NB4 (cell line): ENCODE measurements around the gene LILRA6.
"Not testable (repeated sequence)": the region's sequence is repeated elsewhere in the genome, so short reads cannot be mapped to it uniquely, and the experiment has no call there.

ENCODE experiments used
- DNase-seq: peaks from one replicate; pipeline ENCODE4 v3.0.0; 2010; ENCODE audit warnings: low read depth
- H3K4me3 ChIP-seq: one replicate; pipeline ENCODE4 v1.5.1; 2011; ENCODE audit warnings: mild to moderate bottlenecking, low read depth, low read length, moderate library complexity
- MYC ChIP-seq: IDR thresholded peaks from 2 replicates; pipeline ENCODE4 v1.6.1; 2011; ENCODE audit warnings: low read depth, low read length
- POLR2A ChIP-seq: IDR thresholded peaks from 2 replicates; pipeline ENCODE4 v1.6.1; 2011; ENCODE audit warnings: mild to moderate bottlenecking; ENCODE audit not compliant: insufficient read length; ENCODE audit errors: extremely low read depth
- TF ChIP-seq, protein P1 (sequence below): IDR thresholded peaks from one replicate; pipeline ENCODE4 v1.5.1; 2012; ENCODE audit warnings: low read depth, low read length
- TF ChIP-seq, protein P2 (sequence below): IDR thresholded peaks from 2 replicates; pipeline ENCODE4 v1.6.1; 2011; ENCODE audit warnings: low read depth, low read length

The LILRA6 gene

DNA sequence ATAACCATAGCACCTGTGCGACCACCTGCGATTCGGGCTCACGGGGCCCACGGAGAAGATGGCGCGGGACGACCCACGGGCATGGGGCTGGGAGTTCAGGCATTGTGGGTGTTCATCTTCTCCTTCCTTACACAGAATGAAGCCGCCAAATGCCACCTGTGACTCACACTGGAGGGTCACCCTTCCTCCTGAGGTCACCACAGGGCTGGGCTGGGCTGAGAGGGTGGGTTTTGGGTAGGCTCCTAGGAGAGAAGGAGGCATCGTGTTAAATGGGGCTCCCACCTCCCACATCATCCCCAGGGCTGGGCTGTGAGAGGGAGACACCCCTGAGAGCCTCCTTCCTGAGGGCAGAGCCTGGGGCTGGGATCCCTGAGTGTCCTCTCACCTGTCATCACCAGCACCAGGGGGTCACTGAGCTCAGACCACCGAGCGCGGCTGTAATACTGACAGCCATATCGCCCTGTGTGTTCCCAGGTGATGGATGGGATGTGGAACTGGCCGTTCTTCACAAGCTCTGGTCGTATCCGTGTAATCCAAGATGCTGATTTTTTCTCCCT lies 36.9 kb upstream of the LILRA6 start:
- no peak for DNase-seq
- no peak for TF ChIP-seq POLR2A
- TF ChIP-seq, protein P1, sequence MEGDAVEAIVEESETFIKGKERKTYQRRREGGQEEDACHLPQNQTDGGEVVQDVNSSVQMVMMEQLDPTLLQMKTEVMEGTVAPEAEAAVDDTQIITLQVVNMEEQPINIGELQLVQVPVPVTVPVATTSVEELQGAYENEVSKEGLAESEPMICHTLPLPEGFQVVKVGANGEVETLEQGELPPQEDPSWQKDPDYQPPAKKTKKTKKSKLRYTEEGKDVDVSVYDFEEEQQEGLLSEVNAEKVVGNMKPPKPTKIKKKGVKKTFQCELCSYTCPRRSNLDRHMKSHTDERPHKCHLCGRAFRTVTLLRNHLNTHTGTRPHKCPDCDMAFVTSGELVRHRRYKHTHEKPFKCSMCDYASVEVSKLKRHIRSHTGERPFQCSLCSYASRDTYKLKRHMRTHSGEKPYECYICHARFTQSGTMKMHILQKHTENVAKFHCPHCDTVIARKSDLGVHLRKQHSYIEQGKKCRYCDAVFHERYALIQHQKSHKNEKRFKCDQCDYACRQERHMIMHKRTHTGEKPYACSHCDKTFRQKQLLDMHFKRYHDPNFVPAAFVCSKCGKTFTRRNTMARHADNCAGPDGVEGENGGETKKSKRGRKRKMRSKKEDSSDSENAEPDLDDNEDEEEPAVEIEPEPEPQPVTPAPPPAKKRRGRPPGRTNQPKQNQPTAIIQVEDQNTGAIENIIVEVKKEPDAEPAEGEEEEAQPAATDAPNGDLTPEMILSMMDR: no peak
- TF ChIP-seq, protein P2, sequence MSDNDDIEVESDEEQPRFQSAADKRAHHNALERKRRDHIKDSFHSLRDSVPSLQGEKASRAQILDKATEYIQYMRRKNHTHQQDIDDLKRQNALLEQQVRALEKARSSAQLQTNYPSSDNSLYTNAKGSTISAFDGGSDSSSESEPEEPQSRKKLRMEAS: no peak
- TF ChIP-seq MYC: no peak
- no peak overlapping the region for H3K4me3 ChIP-seq

DNA sequence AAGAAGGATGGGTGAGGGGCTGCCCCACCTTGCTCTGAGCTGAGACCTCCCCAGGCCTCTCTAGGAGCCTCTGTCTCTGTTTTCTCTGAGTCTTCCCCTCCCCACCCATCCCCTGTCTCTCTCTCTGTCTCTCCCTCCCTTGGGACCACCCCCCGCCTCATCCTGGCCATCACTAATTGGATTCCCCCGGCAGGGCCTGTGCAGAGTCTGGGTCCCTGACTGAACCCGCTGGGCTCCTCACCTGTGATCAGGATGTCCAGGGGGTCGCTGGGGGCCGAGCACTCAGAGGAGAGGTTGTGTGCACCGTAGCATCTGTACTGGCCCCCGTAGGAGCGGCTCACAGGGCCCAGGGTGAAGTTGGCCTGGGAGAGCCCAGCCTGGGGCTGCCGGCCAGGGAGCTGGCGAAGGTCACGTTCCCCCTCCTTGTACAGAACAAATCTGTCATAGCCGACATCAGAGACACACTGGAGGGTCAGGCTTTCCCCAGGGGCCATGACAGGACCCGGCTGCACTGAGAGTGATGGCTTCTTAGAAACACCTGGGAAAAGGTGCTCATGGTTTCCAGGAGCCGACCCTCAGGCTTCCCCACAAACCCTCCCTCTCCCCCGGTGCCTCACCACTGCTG lies 36.1 kb upstream of the LILRA6 start:
- DNase-seq, H3K4me3 ChIP-seq: not testable (repeated sequence)

DNA sequence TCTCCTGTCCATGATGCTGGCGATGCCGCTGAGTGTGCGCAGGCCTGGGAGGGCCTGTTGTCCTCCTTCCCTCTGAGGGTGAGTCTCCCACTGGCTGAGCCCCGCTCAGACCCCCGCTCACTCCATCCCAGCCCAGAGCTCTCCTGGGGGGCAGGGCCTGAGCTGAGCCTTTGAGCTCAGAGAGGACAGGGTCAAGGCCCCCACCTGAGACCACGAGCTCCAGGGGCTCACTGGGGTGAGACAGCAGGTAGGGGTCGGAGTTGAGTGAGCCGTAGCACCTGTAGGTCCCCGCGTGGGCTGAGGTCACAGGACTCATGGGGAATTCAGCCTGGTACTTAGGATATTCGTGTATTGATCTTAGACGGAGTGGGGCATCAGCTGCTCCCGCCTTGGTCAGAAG lies 35.5 kb upstream of the LILRA6 start:
- not testable (repeated sequence) for H3K4me3 ChIP-seq, DNase-seq

DNA sequence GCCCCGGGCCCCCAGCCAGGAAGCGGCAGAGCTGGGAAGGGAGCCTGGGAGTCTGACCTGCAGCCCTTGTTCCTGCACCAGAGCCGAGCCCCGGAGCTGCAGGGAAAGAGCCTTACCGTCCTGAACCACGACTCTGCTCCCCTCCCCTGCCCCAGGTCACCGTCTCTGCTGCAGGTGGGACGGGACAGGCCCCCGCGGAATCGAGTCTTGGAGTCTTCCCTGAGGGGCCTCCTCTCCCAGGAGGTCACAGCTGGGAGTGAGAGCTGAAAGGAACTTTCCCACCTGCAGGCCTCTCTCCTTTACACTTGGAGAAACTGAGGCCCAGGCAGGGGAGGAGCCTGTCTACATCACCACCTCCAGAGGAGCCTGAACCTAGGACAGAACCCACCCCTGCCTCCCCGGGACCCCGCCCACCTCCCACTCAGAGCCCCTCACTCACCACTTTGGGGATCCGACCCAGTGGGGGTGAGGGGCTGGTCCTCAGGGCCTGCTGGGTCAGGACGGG lies 34.6 kb upstream of the LILRA6 start:
- H3K4me3 ChIP-seq, DNase-seq: not testable (repeated sequence)

DNA sequence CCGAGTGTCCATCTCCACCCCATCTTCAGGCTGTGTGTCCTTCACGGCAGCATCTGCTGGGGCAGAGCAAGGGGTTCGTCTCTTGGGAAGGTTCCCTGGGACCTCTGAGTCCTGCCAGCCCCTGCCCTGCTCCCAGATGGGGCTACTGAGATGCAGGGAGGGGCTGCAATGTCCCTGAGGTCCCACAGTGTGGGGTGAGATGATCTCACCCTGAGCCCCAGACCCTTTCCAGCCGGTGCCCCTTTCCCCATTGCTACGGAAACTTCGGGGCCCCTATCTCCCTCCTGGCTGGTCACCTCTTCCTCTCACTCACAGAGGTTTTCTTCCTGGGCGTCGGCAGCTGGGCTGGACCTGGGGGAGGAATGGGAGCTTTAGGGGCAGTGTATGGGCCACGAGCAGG lies 33.4 kb upstream of the LILRA6 start:
- DNase-seq: no peak
- TF ChIP-seq POLR2A: no peak
- H3K4me3 ChIP-seq: no peak overlapping the region

DNA sequence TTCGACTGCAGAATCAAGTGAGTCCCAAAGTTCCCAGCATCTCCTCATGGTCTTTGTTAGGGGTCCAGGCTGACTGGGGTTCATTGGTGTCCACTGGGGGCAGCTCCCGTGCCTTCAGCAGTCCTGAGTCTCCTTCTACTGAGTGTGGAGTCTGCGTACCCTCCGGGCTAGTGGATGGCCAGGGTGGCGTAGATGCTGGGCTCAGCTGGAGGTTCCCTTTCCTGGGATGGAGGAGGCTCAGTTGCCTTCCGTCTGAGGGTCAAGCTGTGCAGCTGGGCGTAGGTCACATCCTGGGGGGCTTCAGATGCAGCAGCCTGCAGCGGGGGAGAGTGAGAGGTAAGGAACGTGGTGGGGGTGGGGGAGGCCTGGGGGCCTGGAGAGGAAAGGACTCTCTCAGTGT lies 31.9 kb upstream of the LILRA6 start:
- H3K4me3 ChIP-seq, DNase-seq: not testable (repeated sequence)

DNA sequence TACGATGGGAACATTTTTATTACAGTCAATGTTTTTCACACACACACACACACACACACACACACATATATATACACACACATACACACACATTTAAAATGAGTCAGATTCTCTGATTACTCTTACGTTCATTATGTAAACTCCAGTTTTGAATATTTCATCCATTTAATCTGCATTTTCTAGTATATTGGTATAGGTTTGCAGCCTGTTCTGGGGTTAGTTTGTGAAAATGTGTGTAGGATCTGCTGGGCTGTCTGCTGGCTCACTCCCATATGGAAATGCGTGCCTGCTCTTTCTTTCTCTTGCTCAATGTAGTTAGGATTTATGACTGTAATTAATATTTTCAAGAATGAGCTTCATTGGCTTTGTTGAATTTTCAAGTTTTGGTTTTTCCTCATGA lies 31.2 kb upstream of the LILRA6 start:
- DNase-seq: no peak
- no peak overlapping the region for H3K4me3 ChIP-seq
- TF ChIP-seq, protein P2: no peak
- TF ChIP-seq, protein P1: no peak
- TF ChIP-seq MYC: no peak
- no peak for TF ChIP-seq POLR2A

DNA sequence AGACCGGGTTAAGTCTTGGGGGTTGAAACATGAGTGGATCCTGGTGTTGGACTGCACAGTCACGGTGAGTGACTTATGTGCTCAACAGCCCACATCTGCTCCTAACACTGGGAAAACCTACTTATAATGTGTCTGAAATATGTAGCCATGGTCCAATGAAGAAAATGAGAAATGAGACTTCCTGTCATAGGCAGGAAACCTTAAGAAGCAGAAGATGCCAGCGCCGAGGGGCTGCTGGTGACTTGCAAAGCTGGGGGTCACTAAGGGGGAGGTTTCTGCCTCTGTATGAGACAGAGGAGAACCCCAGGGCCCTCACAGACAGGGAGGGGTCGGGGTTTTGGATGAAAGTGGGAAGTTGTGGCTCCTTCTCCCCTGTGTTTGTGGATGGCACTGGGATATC lies 29.6 kb upstream of the LILRA6 start:
- H3K4me3 ChIP-seq, DNase-seq: not testable (repeated sequence)

DNA sequence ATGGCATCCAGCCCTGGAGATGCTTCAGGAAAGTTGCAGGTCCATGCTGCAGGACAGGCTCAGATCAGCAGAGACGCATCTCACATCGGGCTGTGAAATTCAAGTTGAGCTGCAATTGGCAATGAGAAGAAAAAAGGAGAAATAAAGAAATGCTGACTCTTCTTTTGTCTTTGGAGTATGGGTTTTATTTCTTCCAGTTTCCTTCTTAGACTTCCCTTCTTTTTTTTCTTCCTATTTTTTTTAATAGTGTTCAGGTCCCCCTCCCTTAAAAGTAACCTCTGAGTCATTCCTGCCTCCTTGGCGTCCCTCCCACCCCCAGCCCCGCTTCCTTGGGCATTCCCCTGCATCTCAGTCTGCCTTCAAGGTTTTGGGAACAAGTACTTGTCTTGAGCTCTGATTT lies 29.0 kb upstream of the LILRA6 start:
- not testable (repeated sequence) for DNase-seq, H3K4me3 ChIP-seq

DNA sequence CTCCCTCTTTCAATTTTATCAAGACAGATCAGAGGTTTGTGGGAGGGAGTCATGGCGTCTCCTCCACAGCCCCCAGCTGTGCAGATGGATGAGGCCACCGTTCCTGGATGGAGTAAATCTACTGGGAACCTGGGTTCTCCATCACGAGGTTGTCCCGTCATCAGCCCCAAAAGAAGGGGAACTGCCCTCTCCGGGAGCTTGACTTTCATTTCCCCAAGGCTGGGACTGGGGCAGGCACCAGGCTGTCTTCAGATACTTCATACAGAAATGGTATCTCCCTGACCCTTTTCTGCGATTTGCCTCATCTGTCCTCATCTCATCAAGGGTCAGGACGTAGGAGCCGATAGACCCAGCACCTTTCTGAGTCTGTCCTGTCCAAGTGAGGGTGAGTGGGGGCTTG lies 28.5 kb upstream of the LILRA6 start:
- no peak overlapping the region for H3K4me3 ChIP-seq
- TF ChIP-seq, protein P2: no peak
- TF ChIP-seq MYC: no peak
- TF ChIP-seq, protein P1: no peak
- no peak for TF ChIP-seq POLR2A
- DNase-seq: no peak
